ENCODE data around the gene ENDOV. TPM values are rescaled to one million over a fixed set of nuclear protein-coding genes. Genes with fewer than 3 reads are reported as not detected.

ENDOV gene
- total RNA-seq, 1 experiment from 2014 or later: 28.0 TPM

GRCh38 chr17:80371196-80371595 is 43.8 kb upstream of the ENDOV start:
- no peaks in the 10 kb centered on the region for H3K9me3 Mint-ChIP-seq (ENCODE audit: unreplicated experiment)
- intact Hi-C loops (cut with micrococcal nuclease): no loop called here
- CTCF ChIA-PET: interaction anchor here (0.5 kb wide), 1 partner anchor 110 kb away, joined by 3 read pairs; no protein-coding TSS in a partner anchor
- H3K27ac Mint-ChIP-seq (ENCODE audit: low read depth, unreplicated experiment): no peak overlapping the region
- no peak overlapping the region for H3K4me3 Mint-ChIP-seq (ENCODE audit: unreplicated experiment)
- H3K27me3 Mint-ChIP-seq (ENCODE audit: insufficient read depth, unreplicated experiment): no peaks in the 10 kb centered on the region
- H3K36me3 Mint-ChIP-seq (ENCODE audit: insufficient read depth, unreplicated experiment): peaks cover 98% of the 10 kb centered on the region
- POLR2A ChIA-PET: interaction anchor here (0.7 to 1.0 kb wide), 2 partner anchors 9 to 74 kb away, joined by 3 read pairs; no protein-coding TSS in a partner anchor
- no TSS peak for BruUV-seq (replicated peaks)
- no peaks in the 10 kb centered on the region for H3K4me1 Mint-ChIP-seq (ENCODE audit: insufficient read depth, unreplicated experiment)
- no peak for TF ChIP-seq CTCF (IDR thresholded peaks at IDR 0.05; ENCODE audit: unreplicated experiment)
- no peak for DNase-seq (ENCODE audit: unreplicated experiment)

- Mint-ChIP-seq H3K9me3 (ENCODE audit: unreplicated experiment) (no peaks in the 10 kb centered on the region), H3K4me3 (ENCODE audit: unreplicated experiment) (no peak overlapping the region), H3K36me3 (ENCODE audit: insufficient read depth, unreplicated experiment) (peaks cover 98% of the 10 kb centered on the region), H3K27me3 (ENCODE audit: insufficient read depth, unreplicated experiment) (no peaks in the 10 kb centered on the region), H3K4me1 (ENCODE audit: insufficient read depth, unreplicated experiment) (no peaks in the 10 kb centered on the region), H3K27ac (ENCODE audit: low read depth, unreplicated experiment) (no peak overlapping the region)
- ChIA-PET POLR2A (no interaction called here), CTCF (no interaction called here)
- no TSS peak for BruUV-seq (replicated peaks)
- intact Hi-C loops (cut with micrococcal nuclease): no loop called here
- no peak for DNase-seq (ENCODE audit: unreplicated experiment)
- TF ChIP-seq CTCF (IDR thresholded peaks at IDR 0.05; ENCODE audit: unreplicated experiment): no peak
Measured at GRCh38 chr17:80372456-80372855, 42.5 kb upstream of the ENDOV start.

GRCh38 chr17:80372922-80373570 is 41.9 kb upstream of the ENDOV start:
- no peak for TF ChIP-seq CTCF (IDR thresholded peaks at IDR 0.05; ENCODE audit: unreplicated experiment)
- no peak overlapping the region for H3K27ac Mint-ChIP-seq (ENCODE audit: low read depth, unreplicated experiment)
- peaks cover 98% of the 10 kb centered on the region for H3K36me3 Mint-ChIP-seq (ENCODE audit: insufficient read depth, unreplicated experiment)
- no peaks in the 10 kb centered on the region for H3K27me3 Mint-ChIP-seq (ENCODE audit: insufficient read depth, unreplicated experiment)
- intact Hi-C loops (cut with micrococcal nuclease): no loop called here
- no peak for DNase-seq (ENCODE audit: unreplicated experiment)
- no peak overlapping the region for H3K4me3 Mint-ChIP-seq (ENCODE audit: unreplicated experiment)
- POLR2A ChIA-PET: no interaction called here
- CTCF ChIA-PET: no interaction called here
- no peaks in the 10 kb centered on the region for H3K9me3 Mint-ChIP-seq (ENCODE audit: unreplicated experiment)
- H3K4me1 Mint-ChIP-seq (ENCODE audit: insufficient read depth, unreplicated experiment): no peaks in the 10 kb centered on the region
- no TSS peak for BruUV-seq (replicated peaks)

GRCh38 chr17:80374039-80374731 is 40.8 kb upstream of the ENDOV start:
- H3K4me1 Mint-ChIP-seq (ENCODE audit: insufficient read depth, unreplicated experiment): no peaks in the 10 kb centered on the region
- H3K27me3 Mint-ChIP-seq (ENCODE audit: insufficient read depth, unreplicated experiment): no peaks in the 10 kb centered on the region
- TF ChIP-seq CTCF (IDR thresholded peaks at IDR 0.05; ENCODE audit: unreplicated experiment): no peak
- no TSS peak for BruUV-seq (replicated peaks)
- no peaks in the 10 kb centered on the region for H3K9me3 Mint-ChIP-seq (ENCODE audit: unreplicated experiment)
- DNase-seq (ENCODE audit: unreplicated experiment): no peak
- intact Hi-C loops (cut with micrococcal nuclease): no loop called here
- no peak overlapping the region for H3K4me3 Mint-ChIP-seq (ENCODE audit: unreplicated experiment)
- peaks cover 93% of the 10 kb centered on the region for H3K36me3 Mint-ChIP-seq (ENCODE audit: insufficient read depth, unreplicated experiment)
- POLR2A ChIA-PET: interaction anchor here (0.7 kb wide), 1 partner anchor 1269 kb away, joined by 3 read pairs; no protein-coding TSS in a partner anchor
- H3K27ac Mint-ChIP-seq (ENCODE audit: low read depth, unreplicated experiment): no peak overlapping the region
- CTCF ChIA-PET: interaction anchor here (1.1 kb wide), 1 partner anchor 179 kb away, joined by 3 read pairs; no protein-coding TSS in a partner anchor

Data from MCF 10A (cell line).